Esophagus squamous epithelium (tissue), 5 donors: ENCODE measurements around the gene CPNE4. TPM values are rescaled to one million over a fixed set of nuclear protein-coding genes. Genes with fewer than 3 reads are reported as not detected.

Experiments
- DNase-seq: peaks from one replicate; lab custom pipeline; 2025; lab: John Stamatoyannopoulos, UW
- H3K27ac ChIP-seq, 4 donors: fragments of 200-600 bp; sonication (generic); one replicate each; pipeline ENCODE4 v1.5.1; 2016 to 2019; ENCODE audit warnings: mild to moderate bottlenecking in 1 of 4
- H3K27me3 ChIP-seq, 4 donors: fragments of 200-600 bp; sonication (generic); 1 replicate in 3 of 4; 2 replicates in 1 of 4; pipeline versions ENCODE4 v1.5.1 to v1.6.0; 2017 to 2021; ENCODE audit warnings: antibody characterized with exemption in 1 of 4
- H3K36me3 ChIP-seq, 3 donors: fragments of 200-600 bp; sonication (generic); one replicate each; pipeline ENCODE4 v1.5.1; 2016 to 2019
- H3K4me1 ChIP-seq, 3 donors: fragments of 200-600 bp; sonication (generic); one replicate each; pipeline ENCODE4 v1.5.1; 2017 to 2019
- H3K4me3 ChIP-seq, 4 donors: fragments of 200-600 bp; sonication (generic); 1 replicate in 3 of 4; 2 replicates in 1 of 4; pipeline ENCODE4 v1.5.1; 2016 to 2019; ENCODE audit warnings: mild to moderate bottlenecking in 2 of 4, moderate library complexity in 1 of 4
- H3K9me3 ChIP-seq, 3 donors: fragments of 200-600 bp; sonication (generic); one replicate each; pipeline ENCODE4 v1.5.1; 2016 to 2019
- CTCF ChIP-seq, 6 experiments: fragments of 450-650 bp in 4 of 6; fragments of 200-600 bp in 2 of 6; sonication (generic) in 2 of 6; IDR thresholded peaks; one replicate each; pipeline ENCODE4 v1.5.1; 2016 to 2019; ENCODE audit warnings: antibody characterized with exemption in 6 of 6, mild to moderate bottlenecking in 4 of 6, moderate library complexity in 4 of 6
- POLR2A ChIP-seq, 4 donors: fragments of 450-650 bp; IDR thresholded peaks; one replicate each; pipeline ENCODE4 v1.6.1; 2017; ENCODE audit warnings: antibody characterized with exemption in 4 of 4, mild to moderate bottlenecking in 4 of 4, moderate library complexity in 3 of 4
- WGBS, 2 donors: methylation state at CpG; one replicate each; pipeline ENCODE4 v1.1.5; 2018; 5-methylcytosine and 5-hydroxymethylcytosine counted together
- intact Hi-C: fragments of 100-400 bp; cut with DNase I; formaldehyde crosslinking; loops from one replicate; pipeline ENCODE4 v1.15.0; 2022
- total RNA-seq, 4 donors: library from RNA; depleted of rRNA; stranded (reverse); fragments of >200 nt; gene quantifications; one replicate each; pipeline ENCODE4 v1.1.0, GENCODE V29; 2016
- donor health status: DM: yes; HTN: yes; CAD: no.

Gene CPNE4
- total RNA-seq, 4 donors from 2014 or later, result 0.19 TPM; not detected in 3

GRCh38 chr3:131561511-131561910, 473.3 kb downstream of the CPNE4 start:
- WGBS, 2 donors, result 18 to 43% methylated on average over 2 of the region's 2 CpGs
- no peaks in the 10 kb centered on the region for H3K9me3 ChIP-seq
- peaks cover 0 to 24% (median 0%) of the 10 kb centered on the region in 4 donors for H3K27me3 ChIP-seq
- H3K4me1 ChIP-seq, result peaks cover 0 to 16% (median 0%) of the 10 kb centered on the region in 3 donors
- intact Hi-C loops, result no loop called here
- no peak for DNase-seq
- H3K36me3 ChIP-seq, result no peaks in the 10 kb centered on the region
- H3K4me3 ChIP-seq, result no peak overlapping the region
- H3K27ac ChIP-seq, result no peak overlapping the region
- no peak for TF ChIP-seq CTCF (IDR thresholded peaks at IDR 0.05)
- no peak for TF ChIP-seq POLR2A (IDR thresholded peaks at IDR 0.05)

GRCh38 chr3:131560795-131561194, 474.0 kb downstream of the CPNE4 start:
- intact Hi-C loops, result no loop called here
- TF ChIP-seq POLR2A (IDR thresholded peaks at IDR 0.05), result no peak
- no peak for TF ChIP-seq CTCF (IDR thresholded peaks at IDR 0.05)
- 96 to 98% methylated on average over 3 of the region's 3 CpGs for WGBS, 2 donors

GRCh38 chr3:131555456-131555855, 479.4 kb downstream of the CPNE4 start:
- DNase-seq, result no peak
- peaks cover 0 to 16% (median 0%) of the 10 kb centered on the region in 4 donors for H3K27me3 ChIP-seq
- WGBS, 2 donors, result 70 to 82% methylated on average over 2 of the region's 2 CpGs
- H3K36me3 ChIP-seq, result no peaks in the 10 kb centered on the region
- H3K4me1 ChIP-seq, result peaks cover 0 to 11% (median 0%) of the 10 kb centered on the region in 3 donors
- intact Hi-C loops, result no loop called here
- TF ChIP-seq POLR2A (IDR thresholded peaks at IDR 0.05) (no peak), CTCF (IDR thresholded peaks at IDR 0.05) (no peak)
- H3K9me3 ChIP-seq, result no peaks in the 10 kb centered on the region
- H3K27ac ChIP-seq, result no peak overlapping the region
- H3K4me3 ChIP-seq, result no peak overlapping the region

More at GRCh38 chr3:131560795-131561194, 474.0 kb downstream of the CPNE4 start:
- Histone ChIP-seq H3K27ac (no peak overlapping the region), H3K4me3 (no peak overlapping the region), H3K27me3 (peaks cover 0 to 22% (median 0%) of the 10 kb centered on the region in 4 donors), H3K4me1 (peaks cover 0 to 16% (median 0%) of the 10 kb centered on the region in 3 donors), H3K9me3 (no peaks in the 10 kb centered on the region), H3K36me3 (no peaks in the 10 kb centered on the region)
- DNase-seq, result no peak

- DNase-seq, result no peak
- intact Hi-C loops, result no loop called here
- no peaks in the 10 kb centered on the region for H3K36me3 ChIP-seq
- TF ChIP-seq POLR2A (IDR thresholded peaks at IDR 0.05) (no peak), CTCF (IDR thresholded peaks at IDR 0.05) (no peak)
- no peaks in the 10 kb centered on the region for H3K9me3 ChIP-seq
- no peak overlapping the region for H3K4me3 ChIP-seq
- WGBS, 2 donors, result 74 to 85% methylated on average over 2 to 3 of the region's 3 CpGs
- peaks cover 0 to 13% (median 0%) of the 10 kb centered on the region in 3 donors for H3K4me1 ChIP-seq
- H3K27me3 ChIP-seq, result peaks cover 0 to 13% (median 0%) of the 10 kb centered on the region in 4 donors
- no peak overlapping the region for H3K27ac ChIP-seq
Measured at GRCh38 chr3:131553495-131554247, 481.1 kb downstream of the CPNE4 start.

- TF ChIP-seq CTCF (IDR thresholded peaks at IDR 0.05) (no peak), POLR2A (IDR thresholded peaks at IDR 0.05) (no peak)
- Histone ChIP-seq H3K36me3 (no peaks in the 10 kb centered on the region), H3K4me3 (no peak overlapping the region), H3K4me1 (peaks cover 0 to 13% (median 0%) of the 10 kb centered on the region in 3 donors), H3K27me3 (peaks cover 0 to 9% (median 0%) of the 10 kb centered on the region in 4 donors), H3K9me3 (no peaks in the 10 kb centered on the region), H3K27ac (no peak overlapping the region)
- WGBS, 2 donors, result 33 to 56% methylated on average over 4 of the region's 4 CpGs
- intact Hi-C loops, result no loop called here
- DNase-seq, result no peak
Measured at GRCh38 chr3:131551761-131552160, 483.1 kb downstream of the CPNE4 start.
